ENCODE measurements around the gene NCAPD3.
"Not testable (repeated sequence)": the region's sequence is repeated elsewhere in the genome, so short reads cannot be mapped to it uniquely, and the experiment has no call there.

NCAPD3 gene

DNA sequence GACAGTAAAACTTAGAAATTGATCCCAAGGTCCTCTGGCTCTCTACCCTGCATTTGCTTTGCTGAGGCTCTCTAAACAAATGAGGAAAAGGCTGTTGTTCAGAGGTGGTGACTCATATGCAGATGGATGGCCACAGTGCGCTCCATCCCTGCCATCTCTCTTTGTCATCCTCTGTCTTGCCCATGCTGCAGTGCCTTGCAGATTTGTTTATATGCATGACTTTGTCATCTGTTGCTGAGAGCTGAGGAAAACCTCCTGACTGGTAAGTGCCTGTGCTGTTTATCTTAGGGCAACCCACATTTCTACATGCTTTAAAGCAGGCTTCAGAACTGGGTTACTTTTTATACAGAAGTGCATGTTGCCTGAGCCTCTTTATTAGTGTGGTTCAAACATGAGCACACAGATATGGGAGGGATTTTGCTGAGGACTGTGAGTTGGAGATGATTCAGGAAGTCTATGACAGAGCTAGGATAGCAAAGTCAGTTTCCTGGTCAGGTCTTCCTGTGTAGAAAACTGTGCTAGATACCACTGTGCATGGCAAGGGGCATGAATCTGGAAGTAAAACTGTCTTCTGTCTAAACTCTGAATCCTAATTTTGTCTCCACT is 97.4 kb downstream of the NCAPD3 start:
- DNase-seq: no peak

DNA sequence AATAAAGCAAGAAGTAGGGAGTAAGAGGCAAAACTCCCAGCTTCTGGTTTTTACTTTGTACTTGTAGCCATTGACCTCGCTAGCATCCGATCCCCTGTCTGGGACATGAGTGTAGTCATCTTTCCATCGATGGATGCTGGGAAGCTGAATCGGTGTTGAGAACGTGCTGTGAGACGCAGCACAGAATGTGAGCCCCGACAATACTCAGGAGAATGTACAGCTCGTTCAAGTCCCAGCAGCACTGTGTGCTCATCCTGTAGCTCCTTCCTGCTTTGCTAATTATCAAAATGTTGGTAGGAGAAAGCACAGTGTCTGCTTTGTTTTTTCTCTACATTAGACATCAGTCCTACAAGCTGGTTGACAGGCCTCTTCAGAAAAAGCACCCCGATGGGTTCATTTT is 98.3 kb downstream of the NCAPD3 start:
- no peak for DNase-seq

DNA sequence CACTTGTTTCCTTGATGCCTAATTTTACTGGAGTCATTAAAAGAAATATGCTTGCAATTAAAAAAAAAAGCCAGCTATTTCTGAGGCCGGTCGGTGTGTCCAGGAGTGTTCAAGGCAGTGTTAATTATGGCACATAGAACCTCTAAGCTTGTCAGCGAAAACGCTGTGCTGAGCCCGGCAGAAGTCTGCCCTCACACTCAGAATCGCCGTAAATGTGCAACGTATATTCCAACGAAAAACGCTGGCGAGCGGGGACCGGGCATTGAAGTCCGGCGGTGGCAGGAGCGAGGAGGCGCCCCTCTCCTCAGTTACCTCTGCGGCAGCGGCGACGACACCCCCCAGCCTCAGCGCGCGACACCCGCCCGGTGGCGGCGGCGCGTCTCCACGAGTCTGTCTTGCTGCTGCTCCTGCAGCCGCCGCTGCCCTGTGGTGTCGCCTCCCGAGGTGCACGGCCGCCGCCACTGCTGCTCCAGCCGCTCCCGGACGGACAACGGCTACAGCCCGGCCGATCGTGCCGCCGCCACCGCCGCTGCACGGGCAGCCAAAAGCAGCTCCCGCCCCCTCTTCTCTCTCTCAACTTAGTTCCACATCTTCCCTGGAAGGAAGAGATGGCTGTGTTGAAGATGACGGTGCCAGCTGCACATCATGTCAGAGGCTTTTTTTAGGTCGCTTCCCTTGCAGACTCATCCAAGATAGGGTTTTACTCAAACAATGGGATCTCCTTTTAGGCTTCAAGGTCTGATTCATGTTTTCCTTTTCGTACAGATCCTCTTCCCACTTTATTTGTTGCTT is 98.9 kb downstream of the NCAPD3 start:
- DNase-seq: no peak

DNA sequence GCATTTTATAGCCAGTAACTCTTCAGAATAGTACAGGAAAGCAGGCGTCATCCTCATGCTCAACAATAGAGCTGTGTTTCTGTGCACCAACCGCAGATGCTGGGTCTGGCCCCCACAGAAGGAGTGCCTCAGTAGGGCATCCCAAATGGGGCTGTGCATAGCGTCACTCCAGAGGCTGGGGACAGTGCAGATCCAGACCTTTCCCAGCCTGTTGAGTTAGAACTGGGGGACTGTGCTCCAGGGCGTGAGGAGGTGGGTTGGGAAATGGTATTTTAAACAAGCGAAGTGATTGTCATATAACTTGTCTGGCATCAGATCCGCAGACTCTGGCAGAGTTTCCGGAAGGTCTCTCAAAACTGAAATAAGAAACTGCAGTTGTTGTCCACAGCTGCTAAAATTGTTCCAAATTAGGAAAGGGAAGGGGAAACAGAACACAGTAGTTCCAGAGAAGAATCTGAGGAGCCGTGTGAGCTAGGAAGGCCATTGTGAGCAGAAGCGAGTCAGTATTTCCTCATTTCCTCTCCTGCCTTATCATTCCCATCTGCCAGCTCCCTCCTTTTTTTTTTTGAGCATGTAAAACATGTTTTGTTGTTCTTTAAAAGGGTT is 102.7 kb downstream of the NCAPD3 start:
- no peak for DNase-seq

DNA sequence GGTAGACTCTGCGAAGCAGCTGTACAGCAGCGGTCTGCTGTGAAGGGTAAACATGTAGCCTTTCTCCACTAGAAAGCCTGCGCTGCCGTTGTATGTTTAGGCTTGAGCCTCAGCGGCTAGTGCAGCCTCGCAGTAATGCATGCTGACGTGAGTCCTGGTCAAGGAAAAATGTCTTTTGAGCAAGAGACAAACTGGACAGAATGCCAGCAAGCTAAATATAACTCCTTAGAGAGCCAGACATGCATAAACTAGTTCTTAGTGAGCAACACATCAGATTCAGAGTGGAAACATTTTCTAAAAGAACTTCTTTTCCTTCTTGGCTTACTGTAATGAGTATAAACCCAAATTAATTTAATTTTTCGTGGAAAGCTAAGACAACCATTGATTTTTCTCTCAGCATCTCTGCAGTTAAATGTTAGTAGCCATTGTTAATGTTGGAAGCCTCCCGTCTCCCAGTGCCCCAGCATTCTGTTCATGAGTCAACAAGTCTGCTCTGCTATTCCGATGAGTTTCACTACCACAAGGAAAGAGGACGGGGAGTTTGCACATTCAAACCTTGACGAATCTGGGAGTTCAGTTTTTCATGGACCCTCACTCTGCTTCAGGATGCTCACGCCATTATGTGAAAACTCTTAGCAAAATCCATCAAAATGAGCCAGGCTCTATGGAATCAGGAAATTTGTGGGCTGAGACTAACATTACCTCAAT is 103.5 kb downstream of the NCAPD3 start:
- DNase-seq: no peak

DNA sequence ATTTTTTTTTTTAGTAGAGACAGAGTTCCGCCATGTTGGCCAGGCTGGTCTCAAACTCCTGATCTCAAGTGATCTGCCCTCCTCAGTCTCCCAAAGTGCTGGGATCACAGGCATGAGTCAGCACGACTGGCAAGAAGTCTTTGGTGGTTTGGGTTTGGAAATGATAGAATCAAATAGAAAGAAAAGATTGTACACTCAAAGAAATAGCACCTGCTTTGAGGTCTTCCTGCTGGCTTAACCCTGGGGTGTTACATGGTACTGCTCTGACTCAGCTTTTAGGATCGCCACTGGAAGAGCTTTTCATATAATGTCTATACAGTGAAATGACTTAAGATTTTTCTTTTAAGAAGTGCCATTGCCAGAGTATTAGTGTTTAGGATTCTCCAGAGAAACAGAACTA is 104.7 kb downstream of the NCAPD3 start:
- DNase-seq: no peak

DNA sequence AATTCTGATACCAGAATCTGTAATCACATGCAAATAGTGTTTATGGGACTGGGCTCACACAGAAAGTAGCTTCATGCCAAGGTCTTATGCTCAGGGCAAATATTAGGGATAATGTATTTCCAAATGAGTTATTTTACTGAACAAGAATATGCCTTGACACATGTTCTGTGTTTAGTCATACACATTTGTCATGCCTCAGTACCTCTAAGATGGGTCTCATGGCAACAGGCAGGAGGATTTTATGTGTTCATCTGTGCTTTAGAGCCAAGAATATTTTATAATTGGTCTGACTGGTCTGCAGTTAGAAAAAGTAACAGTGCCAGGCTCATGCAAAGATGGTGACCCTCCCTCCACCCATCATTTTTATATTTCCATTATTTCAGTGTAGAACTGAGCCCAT is 105.8 kb downstream of the NCAPD3 start:
- no peak for DNase-seq

DNA sequence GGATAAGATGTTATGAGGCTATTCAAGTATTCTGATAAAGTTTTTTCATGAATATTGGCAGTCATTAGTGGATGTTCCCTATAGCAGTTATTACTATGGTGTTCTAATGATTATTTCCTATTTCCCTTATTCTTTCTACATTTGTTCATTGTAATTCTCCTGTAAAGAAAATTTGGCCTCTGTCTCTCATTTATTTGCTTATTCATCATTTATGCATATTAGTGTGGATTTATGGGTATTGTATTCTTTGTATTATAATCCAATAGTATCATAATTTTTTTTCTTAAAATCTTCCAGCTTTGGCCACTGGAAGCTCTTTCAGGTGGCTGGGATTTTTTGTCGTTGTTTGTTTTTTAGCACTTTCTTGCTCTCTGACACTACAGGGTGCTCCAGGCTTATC is 107.6 kb downstream of the NCAPD3 start:
- no peak for DNase-seq

DNA sequence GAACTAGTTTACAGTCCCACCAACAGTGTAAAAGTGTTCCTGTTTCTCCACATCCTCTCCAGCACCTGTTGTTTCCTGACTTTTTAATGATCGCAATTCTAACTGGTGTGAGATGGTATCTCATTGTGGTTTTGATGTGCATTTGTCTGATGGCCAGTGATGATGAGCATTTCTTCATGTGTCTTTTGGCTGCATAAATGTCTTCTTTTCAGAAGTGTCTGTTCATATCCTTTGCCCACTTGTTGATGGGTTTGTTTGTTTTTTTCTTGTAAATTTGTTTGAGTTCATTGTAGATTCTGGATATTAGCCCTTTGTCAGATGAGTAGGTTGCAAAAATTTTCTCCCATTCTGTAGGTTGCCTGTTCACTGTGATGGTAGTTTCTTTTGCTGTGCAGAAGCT is 110.0 kb downstream of the NCAPD3 start:
- not testable (repeated sequence) for DNase-seq

DNA sequence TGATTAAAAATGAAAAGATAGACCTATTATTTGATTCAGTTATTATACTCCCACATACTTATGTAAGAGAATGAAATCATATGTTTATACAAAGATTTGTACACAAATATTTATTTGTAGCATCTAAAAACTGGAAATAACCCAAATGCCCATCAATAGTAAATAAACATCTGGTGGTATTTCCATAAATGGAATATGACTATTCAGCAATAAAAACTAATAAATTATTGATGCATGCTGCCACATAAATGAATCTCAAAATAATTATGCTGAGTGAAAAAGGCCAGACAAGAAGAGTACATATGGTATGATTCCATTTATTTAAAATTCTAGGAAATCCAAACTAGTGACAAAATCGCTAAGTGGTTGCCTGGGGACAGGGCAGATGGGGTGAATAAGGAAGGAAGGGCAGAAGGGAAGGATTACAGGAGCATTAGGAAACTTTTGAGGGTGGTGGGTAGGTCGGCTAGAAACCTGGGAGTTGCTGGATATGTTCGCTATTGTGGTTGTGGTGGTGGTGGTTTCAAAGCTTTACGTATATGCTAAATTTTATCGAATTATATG is 113.4 kb downstream of the NCAPD3 start:
- DNase-seq: no peak

Measured in stimulated activated CD8-positive, alpha-beta memory T cell treated with anti-CD3 and anti-CD28 coated beads, Interleukin-4, amount 100 ng/mL, for 48 hours (primary cell).